Endothelial cell of hepatic sinusoid (primary cell): Measurements from ENCODE around the gene IQCH.

Source experiments
- in situ Hi-C: cut with HindIII; loops from 2 replicates; pipeline ENCODE4 v1.10.0; 2017; ENCODE audit warnings: low sequenced_read_pairs

IQCH gene

GRCh38 chr15:67296188-67296587 is 41.6 kb downstream of the IQCH start:
- in situ Hi-C loops: no loop called here

- in situ Hi-C loops: no loop called here
Measured at GRCh38 chr15:67296684-67297083, 42.1 kb downstream of the IQCH start.

GRCh38 chr15:67300266-67301025 is 45.9 kb downstream of the IQCH start:
- in situ Hi-C loops: loop anchor here (25.0 kb wide), 1 partner anchor 363 kb away; no protein-coding TSS in a partner anchor

- in situ Hi-C loops: loop anchor here (25.0 kb wide), 1 partner anchor 366 kb away; no protein-coding TSS in a partner anchor
Measured at GRCh38 chr15:67303490-67304363, 49.1 kb downstream of the IQCH start.

GRCh38 chr15:67304778-67305177 is 50.2 kb downstream of the IQCH start:
- in situ Hi-C loops: loop anchor here (25.0 kb wide), 1 partner anchor 367 kb away; no protein-coding TSS in a partner anchor

- in situ Hi-C loops: loop anchor here (25.0 kb wide), 1 partner anchor 368 kb away; no protein-coding TSS in a partner anchor
Measured at GRCh38 chr15:67305506-67305905, 50.9 kb downstream of the IQCH start.

- in situ Hi-C loops: loop anchor here (25.0 kb wide), 1 partner anchor 370 kb away; no protein-coding TSS in a partner anchor
Measured at GRCh38 chr15:67307156-67307555, 52.6 kb downstream of the IQCH start.

GRCh38 chr15:67307889-67308597 is 53.5 kb downstream of the IQCH start:
- in situ Hi-C loops: loop anchor here (25.0 kb wide), 1 partner anchor 371 kb away; no protein-coding TSS in a partner anchor

- in situ Hi-C loops: loop anchor here (25.0 kb wide), 1 partner anchor 374 kb away; no protein-coding TSS in a partner anchor
Measured at GRCh38 chr15:67311731-67312130, 57.1 kb downstream of the IQCH start.

GRCh38 chr15:67319961-67320360 is 65.4 kb downstream of the IQCH start:
- in situ Hi-C loops: loop anchor here (25.0 kb wide), 1 partner anchor 383 kb away; no protein-coding TSS in a partner anchor

- in situ Hi-C loops: loop anchor here (25.0 kb wide), 1 partner anchor 384 kb away; no protein-coding TSS in a partner anchor
Measured at GRCh38 chr15:67321352-67321751, 66.8 kb downstream of the IQCH start.

- in situ Hi-C loops: loop anchor here (25.0 kb wide), 1 partner anchor 385 kb away; no protein-coding TSS in a partner anchor
Measured at GRCh38 chr15:67322481-67322880, 67.9 kb downstream of the IQCH start.

GRCh38 chr15:67327312-67327711 is 72.7 kb downstream of the IQCH start:
- in situ Hi-C loops: no loop called here

- in situ Hi-C loops: no loop called here
Measured at GRCh38 chr15:67327737-67328136, 73.2 kb downstream of the IQCH start.

GRCh38 chr15:67329984-67330733 is 75.6 kb downstream of the IQCH start:
- in situ Hi-C loops: no loop called here

GRCh38 chr15:67331676-67332075 is 77.1 kb downstream of the IQCH start:
- in situ Hi-C loops: no loop called here

- in situ Hi-C loops: no loop called here
Measured at GRCh38 chr15:67335026-67335425, 80.4 kb downstream of the IQCH start.

- in situ Hi-C loops: no loop called here
Measured at GRCh38 chr15:67335534-67336222, 81.1 kb downstream of the IQCH start.

- in situ Hi-C loops: no loop called here
Measured at GRCh38 chr15:67340630-67341029, 86.0 kb downstream of the IQCH start.
